Peyer's patch (tissue), 4 donors: Measurements from ENCODE around the gene RBBP4. TPM values are rescaled to one million over a fixed set of nuclear protein-coding genes. Genes with fewer than 3 reads are reported as not detected.
A peak's percentile ranks its signal among the peaks of the same experiment; 100 is the strongest.

Experiments
- DNase-seq, 3 donors: peaks; one replicate each; pipeline ENCODE4 v3.0.0-alpha.2; 2017 to 2019
- H3K27ac ChIP-seq, 4 donors: fragments of 200-600 bp; sonication (generic); one replicate each; pipeline ENCODE4 v1.5.1; 2016 to 2019
- H3K27me3 ChIP-seq, 2 donors: fragments of 200-600 bp; sonication (generic); one replicate each; pipeline ENCODE4 v1.5.1; 2019
- H3K36me3 ChIP-seq, 3 donors: fragments of 200-600 bp; sonication (generic); one replicate each; pipeline ENCODE4 v1.5.1; 2016 to 2019
- H3K4me1 ChIP-seq, 4 donors: fragments of 200-600 bp; sonication (generic); one replicate each; pipeline ENCODE4 v1.5.1; 2016 to 2019
- H3K4me3 ChIP-seq, 4 donors: fragments of 200-600 bp; sonication (generic); 1 replicate in 3 of 4; 2 replicates in 1 of 4; pipeline ENCODE4 v1.5.1; 2016 to 2019; ENCODE audit warnings: mild to moderate bottlenecking in 1 of 4
- H3K9me3 ChIP-seq, 4 donors: fragments of 200-600 bp; sonication (generic); one replicate each; pipeline ENCODE4 v1.5.1; 2016 to 2019; ENCODE audit warnings: mild to moderate bottlenecking in 1 of 4
- POLR2A ChIP-seq, 2 donors: fragments of 450-650 bp; IDR thresholded peaks; one replicate each; pipeline ENCODE4 v1.5.1; 2017; ENCODE audit warnings: antibody characterized with exemption in 2 of 2, mild to moderate bottlenecking in 2 of 2, moderate library complexity in 2 of 2
- total RNA-seq, 4 donors: library from RNA; depleted of rRNA; stranded (reverse); fragments of >200 nt; gene quantifications; one replicate each; pipeline ENCODE4 v1.1.0, GENCODE V29; 2016
- TF ChIP-seq, protein P1 (sequence below), 6 experiments: fragments of 450-650 bp in 4 of 6; fragments of 200-600 bp in 2 of 6; sonication (generic) in 1 of 6; IDR thresholded peaks; one replicate each; pipeline ENCODE4 v1.5.1; 2017 to 2019; ENCODE audit warnings: antibody characterized with exemption in 6 of 6, mild to moderate bottlenecking in 3 of 6, moderate library complexity in 1 of 6

Gene RBBP4
- total RNA-seq, 4 donors from 2014 or later = 72.1 to 172 (median 109) TPM

DNA sequence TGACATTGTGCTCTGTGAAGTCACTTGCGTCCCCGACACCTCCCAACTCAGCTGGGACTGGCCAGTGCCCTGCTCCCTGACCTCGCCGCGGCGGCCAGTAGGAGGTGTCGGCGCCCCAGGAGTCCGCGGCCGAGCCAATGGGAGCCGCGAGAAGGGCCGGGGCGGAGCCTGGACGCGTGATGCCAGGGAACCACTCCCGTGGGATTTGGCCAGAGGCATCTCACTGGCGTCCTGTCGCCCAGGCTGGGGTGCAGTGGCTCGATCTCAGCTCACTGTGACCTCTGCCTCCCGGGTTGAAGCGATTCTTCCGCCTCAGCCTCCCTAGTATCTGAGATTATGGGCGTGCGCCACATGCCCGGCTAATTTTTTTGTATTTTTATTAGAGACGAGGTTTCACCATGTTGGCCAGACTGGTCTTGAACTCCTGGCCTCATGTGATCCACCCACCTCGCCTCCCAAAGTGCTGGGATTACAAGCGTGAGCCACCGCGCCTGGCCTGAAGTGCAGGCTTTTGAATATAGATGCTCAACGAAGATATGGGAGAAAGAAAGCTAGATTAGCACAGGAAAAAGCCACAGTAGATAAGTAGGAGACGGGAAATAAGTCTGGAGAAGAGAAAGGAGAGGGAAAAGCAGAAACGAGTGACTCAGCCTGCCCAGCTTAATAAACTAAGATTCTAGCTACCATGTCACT lies 38.7 kb upstream of the RBBP4 start:
- H3K4me1 ChIP-seq = peaks cover 0 to 6% (median 0%) of the 10 kb centered on the region in 4 donors
- H3K9me3 ChIP-seq = no peaks in the 10 kb centered on the region
- peak; percentile 62 to 92 (median 90) for DNase-seq
- peak overlapping the region; percentile 38 to 55 (median 42) for H3K4me3 ChIP-seq
- TF ChIP-seq POLR2A (IDR thresholded peaks at IDR 0.05) = peak; percentile 32 to 37
- TF ChIP-seq, protein P1, sequence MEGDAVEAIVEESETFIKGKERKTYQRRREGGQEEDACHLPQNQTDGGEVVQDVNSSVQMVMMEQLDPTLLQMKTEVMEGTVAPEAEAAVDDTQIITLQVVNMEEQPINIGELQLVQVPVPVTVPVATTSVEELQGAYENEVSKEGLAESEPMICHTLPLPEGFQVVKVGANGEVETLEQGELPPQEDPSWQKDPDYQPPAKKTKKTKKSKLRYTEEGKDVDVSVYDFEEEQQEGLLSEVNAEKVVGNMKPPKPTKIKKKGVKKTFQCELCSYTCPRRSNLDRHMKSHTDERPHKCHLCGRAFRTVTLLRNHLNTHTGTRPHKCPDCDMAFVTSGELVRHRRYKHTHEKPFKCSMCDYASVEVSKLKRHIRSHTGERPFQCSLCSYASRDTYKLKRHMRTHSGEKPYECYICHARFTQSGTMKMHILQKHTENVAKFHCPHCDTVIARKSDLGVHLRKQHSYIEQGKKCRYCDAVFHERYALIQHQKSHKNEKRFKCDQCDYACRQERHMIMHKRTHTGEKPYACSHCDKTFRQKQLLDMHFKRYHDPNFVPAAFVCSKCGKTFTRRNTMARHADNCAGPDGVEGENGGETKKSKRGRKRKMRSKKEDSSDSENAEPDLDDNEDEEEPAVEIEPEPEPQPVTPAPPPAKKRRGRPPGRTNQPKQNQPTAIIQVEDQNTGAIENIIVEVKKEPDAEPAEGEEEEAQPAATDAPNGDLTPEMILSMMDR (IDR thresholded peaks at IDR 0.05) = peak in 3 of 6 experiments; percentile 43 to 57 (median 55)
- no peaks in the 10 kb centered on the region for H3K36me3 ChIP-seq
- H3K27ac ChIP-seq = no peak overlapping the region
- H3K27me3 ChIP-seq = no peaks in the 10 kb centered on the region

DNA sequence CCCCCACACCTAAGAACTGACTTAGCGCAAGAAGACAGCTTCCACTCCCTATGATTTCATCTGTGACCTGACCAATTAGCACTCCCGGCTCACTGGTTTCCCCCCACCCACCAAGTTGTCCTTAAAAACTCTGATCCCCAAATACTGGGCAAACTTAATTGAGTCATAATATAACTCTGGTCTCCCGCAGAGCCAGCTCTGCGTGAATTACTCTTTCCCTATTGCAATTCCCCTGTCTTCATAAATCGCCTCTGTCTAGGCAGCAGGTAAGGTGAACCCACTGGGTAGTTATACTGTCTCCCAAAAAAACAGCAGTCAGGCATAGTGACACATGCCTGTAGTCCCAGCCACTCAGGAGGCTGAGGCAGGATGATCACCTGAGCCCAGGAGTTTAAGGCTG lies 37.5 kb upstream of the RBBP4 start:
- no peak overlapping the region for H3K4me3 ChIP-seq
- no peaks in the 10 kb centered on the region for H3K36me3 ChIP-seq
- no peaks in the 10 kb centered on the region for H3K9me3 ChIP-seq
- H3K27me3 ChIP-seq = no peaks in the 10 kb centered on the region
- no peak for DNase-seq
- TF ChIP-seq, protein P1 (IDR thresholded peaks at IDR 0.05) = no peak
- no peak for TF ChIP-seq POLR2A (IDR thresholded peaks at IDR 0.05)
- H3K27ac ChIP-seq = no peak overlapping the region
- H3K4me1 ChIP-seq = peaks cover 0 to 6% (median 0%) of the 10 kb centered on the region in 4 donors

DNA sequence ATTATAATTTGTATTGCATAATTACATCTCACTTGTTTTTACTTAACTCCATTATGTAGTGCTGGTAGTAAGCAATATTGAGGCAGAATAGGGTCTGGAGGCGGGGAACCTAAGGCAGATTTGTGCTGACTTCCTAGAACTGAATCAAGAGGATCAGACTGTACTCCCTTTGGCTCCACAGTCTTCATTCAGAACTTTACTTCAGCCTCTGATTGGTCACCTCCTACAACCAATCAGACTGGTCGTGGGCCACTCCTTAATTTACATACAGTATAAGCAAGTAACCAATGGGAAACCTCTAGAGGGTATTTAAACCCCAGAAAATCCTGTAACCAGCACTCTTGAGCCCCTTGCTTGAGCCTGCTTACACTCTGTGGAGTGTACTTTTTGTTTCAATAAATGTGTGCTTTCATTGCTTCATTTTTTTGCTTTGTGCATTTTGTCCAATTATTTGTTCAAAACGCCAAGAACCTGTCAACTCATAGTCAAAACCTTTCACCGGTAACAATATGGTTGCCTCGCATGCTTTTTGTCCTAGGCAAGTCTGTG lies 32.3 kb upstream of the RBBP4 start:
- Histone ChIP-seq H3K27ac (no peak overlapping the region), H3K4me3 (no peak overlapping the region), H3K36me3 (peaks cover 0 to 4% (median 0%) of the 10 kb centered on the region in 3 donors), H3K9me3 (no peaks in the 10 kb centered on the region), H3K27me3 (no peaks in the 10 kb centered on the region), H3K4me1 (no peaks in the 10 kb centered on the region)
- DNase-seq = no peak
- TF ChIP-seq POLR2A (IDR thresholded peaks at IDR 0.05) = no peak

DNA sequence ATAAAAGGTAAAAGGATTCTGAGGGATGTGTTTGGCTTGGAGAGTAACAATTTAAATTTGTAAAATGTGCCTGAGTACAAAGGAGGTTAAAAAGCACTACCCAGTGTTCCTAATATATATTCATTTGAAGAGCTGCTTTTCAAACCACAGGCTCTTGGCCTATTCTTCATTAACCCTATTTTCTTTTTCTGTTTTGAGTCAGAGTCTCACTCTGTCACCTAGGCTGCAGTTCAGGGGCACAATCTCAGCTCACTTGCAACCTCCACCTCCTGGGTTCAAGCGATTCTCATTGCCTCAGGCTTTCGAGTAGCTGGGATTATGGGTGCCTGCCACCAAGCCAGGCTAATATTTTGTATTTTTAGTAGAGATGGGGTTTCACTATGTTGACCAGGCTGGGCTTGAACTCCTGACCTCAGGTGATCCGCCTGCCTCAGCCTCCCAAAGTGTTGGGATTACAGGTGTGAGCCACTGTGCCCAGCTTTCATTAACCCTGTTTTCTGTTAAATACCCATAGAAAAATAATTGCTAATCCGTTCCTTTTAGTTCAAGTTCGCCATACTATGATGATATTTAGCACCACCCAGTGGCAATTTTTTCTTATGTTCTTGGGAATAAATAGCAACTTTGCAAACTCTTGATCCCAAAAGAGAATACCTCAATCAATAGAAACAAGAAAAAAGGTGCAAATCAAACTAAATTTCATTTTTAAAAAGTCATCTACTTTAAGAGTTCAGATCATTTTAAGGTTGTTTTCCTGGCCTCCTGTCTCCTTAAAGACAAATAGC lies 31.1 kb upstream of the RBBP4 start:
- TF ChIP-seq, protein P1 (IDR thresholded peaks at IDR 0.05) = peak in 1 of 6 experiments; percentile 10
- TF ChIP-seq POLR2A (IDR thresholded peaks at IDR 0.05) = no peak
- Histone ChIP-seq H3K36me3 (peaks cover 0 to 4% (median 0%) of the 10 kb centered on the region in 3 donors), H3K27me3 (no peaks in the 10 kb centered on the region), H3K4me3 (no peak overlapping the region), H3K27ac (no peak overlapping the region), H3K4me1 (no peaks in the 10 kb centered on the region), H3K9me3 (no peaks in the 10 kb centered on the region)
- no peak for DNase-seq

DNA sequence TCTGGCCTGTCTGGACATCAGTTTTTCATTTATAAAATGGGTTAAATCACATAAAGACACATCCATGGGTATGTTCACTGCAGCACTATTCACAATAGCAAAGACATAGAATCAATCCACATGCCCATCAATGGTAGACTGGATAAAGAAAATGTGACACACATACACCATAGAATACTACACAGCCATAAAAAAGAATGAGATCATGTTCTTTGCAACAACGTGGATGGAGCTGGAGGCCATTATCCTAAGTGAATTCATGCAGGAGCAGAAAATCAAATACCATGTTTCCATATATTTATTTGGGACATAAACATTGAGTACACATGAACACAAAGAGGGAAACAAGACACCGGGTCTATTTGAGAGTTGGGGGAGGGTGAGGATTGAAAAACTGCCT lies 28.8 kb upstream of the RBBP4 start:
- H3K4me1 ChIP-seq = no peaks in the 10 kb centered on the region
- H3K27ac ChIP-seq = no peak overlapping the region
- no peaks in the 10 kb centered on the region for H3K9me3 ChIP-seq
- H3K27me3 ChIP-seq = no peaks in the 10 kb centered on the region
- H3K4me3 ChIP-seq = no peak overlapping the region
- TF ChIP-seq, protein P1 (IDR thresholded peaks at IDR 0.05) = no peak
- no peak for DNase-seq
- peaks cover 0 to 15% (median 0%) of the 10 kb centered on the region in 3 donors for H3K36me3 ChIP-seq
